Measurements from ENCODE around the gene CLDN1.

- TF ChIP-seq CTCF (IDR thresholded peaks at IDR 0.05) (no peak), EP300 (IDR thresholded peaks at IDR 0.05) (no peak)
Measured at GRCh38 chr3:190301591-190301990, 20.7 kb downstream of the CLDN1 start.

All from esophagus muscularis mucosa (tissue), 3 donors.